Measurements from ENCODE around the gene IZUMO1.

GRCh38 chr19:48703316-48703715 lies 43.4 kb downstream of the IZUMO1 start:
- no peak for TF ChIP-seq CTCF (IDR thresholded peaks at IDR 0.05; ENCODE audit: poor library complexity, severe bottlenecking)
- TF ChIP-seq EZH2 (IDR thresholded peaks at IDR 0.05; ENCODE audit: borderline replicate concordance, insufficient read depth, low read length, poor library complexity, severe bottlenecking), result no peak
- no peak for TF ChIP-seq MXI1 (conservative IDR thresholded peaks at IDR 0.05; ENCODE audit: poor library complexity, severe bottlenecking)
- no peak for TF ChIP-seq POLR2AphosphoS5 (IDR thresholded peaks at IDR 0.05)
- TF ChIP-seq EP300 (conservative IDR thresholded peaks at IDR 0.05; ENCODE audit: poor library complexity, severe bottlenecking), result no peak
- TF ChIP-seq REST (IDR thresholded peaks at IDR 0.05; ENCODE audit: borderline replicate concordance), result no peak
- TF ChIP-seq SMC3 (conservative IDR thresholded peaks at IDR 0.05; ENCODE audit: poor library complexity), result no peak
- no peak for TF ChIP-seq TAF1 (IDR thresholded peaks at IDR 0.05; ENCODE audit: low read depth)
